ENCODE data around the gene FBXO46. TPM values are rescaled to one million over a fixed set of nuclear protein-coding genes. Genes with fewer than 3 reads are reported as not detected.
"Not testable (repeated sequence)": the region's sequence is repeated elsewhere in the genome, so short reads cannot be mapped to it uniquely, and the experiment has no call there.

The FBXO46 gene
- total RNA-seq, 2 experiments from 2014 or later, result 33.0 to 37.1 TPM

DNA sequence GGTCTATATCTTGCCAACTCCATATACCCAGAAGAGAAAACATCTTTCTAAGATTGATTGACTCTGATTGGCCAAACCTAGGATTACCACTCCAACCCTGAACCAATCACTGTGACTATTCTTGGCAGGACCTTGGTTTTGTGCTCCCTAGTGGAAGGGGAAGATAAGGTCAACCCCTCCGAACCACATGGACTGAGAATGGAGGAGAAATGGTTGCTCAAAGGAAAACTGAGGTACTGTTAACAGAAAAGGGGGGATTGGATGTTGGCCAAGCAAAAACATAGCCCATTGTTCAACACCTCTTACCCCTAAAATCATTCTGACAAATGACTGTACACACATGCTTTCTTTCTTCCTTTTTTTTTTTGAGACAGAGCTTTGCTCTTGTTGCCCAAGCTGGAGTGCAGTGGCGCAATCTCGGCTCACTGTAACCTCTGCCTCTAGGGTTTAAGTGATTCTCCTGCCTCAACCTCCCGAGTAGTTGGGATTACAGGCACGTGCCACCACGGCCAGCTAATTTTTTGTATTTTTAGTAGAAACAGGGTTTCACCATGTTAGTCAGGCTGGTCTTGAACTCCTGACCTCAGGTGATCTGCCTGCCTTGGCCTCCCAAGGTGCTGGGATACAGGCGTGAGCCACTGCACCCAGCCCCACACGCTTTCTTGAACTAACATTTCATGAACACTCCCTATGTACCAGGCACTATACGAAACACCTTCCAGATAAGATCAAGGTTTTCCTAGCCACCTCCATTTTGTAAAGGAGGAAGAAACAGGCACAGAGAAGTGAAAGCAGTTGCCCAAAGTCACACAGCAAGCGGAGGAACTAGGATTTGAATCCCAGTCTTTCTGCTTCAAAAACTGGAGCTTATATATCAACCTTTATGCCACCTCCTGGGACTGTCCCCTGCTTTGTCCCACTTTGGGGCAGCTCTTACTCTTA lies 9.1 kb upstream of the FBXO46 start:
- peaks cover 17% of the 10 kb centered on the region for H3K27me3 Mint-ChIP-seq
- H3K9me3 Mint-ChIP-seq (ENCODE audit: low read depth), result no peaks in the 10 kb centered on the region
- DNase-seq (no peak), ATAC-seq (no peak)
- no peaks in the 10 kb centered on the region for H3K36me3 Mint-ChIP-seq
- no peak overlapping the region for H3K27ac Mint-ChIP-seq
- CTCF ChIA-PET, result interaction anchor here (0.7 to 2.1 kb wide), 3 partner anchors 9 to 181 kb away, joined by 3 to 4 read pairs (median 3); no protein-coding TSS in a partner anchor
- H3K4me3 Mint-ChIP-seq, result no peak overlapping the region
- no peaks in the 10 kb centered on the region for H3K4me1 Mint-ChIP-seq

DNA sequence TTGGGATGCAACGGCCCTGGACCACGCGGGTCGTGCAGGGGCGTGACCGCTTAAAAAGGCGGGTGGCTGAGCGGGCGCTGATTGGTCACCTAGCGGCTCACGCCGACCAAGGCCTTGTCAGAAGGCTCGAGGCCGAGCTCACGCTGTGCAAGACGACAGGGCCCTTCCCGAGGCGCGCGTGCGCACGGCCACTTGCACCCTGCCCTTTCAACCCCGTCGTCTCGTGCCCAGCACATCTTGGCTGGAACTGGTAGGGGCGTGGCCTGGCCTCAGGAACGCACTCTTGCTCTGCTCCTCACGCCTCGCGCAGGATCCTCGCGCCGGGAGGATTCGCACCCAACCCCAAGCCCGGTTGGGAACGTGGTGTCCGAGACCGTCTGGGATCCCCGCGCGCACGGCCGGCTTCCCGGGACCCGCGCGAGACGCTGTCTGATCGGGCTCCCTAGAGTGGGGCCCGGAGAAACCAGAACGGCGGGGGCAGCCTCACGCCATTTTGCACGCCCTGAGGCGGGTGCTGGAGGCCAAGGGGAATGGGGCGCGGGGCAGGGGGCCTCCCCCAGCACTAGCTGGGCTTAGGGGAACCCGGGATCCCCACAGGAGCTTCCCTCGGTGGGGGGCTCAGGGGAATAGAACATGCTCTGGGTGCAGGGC lies 2.6 kb upstream of the FBXO46 start, which contains the start of gene MEIOSIN:
TSS of gene MEIOSIN (plus strand) at position 280 of the 651 bp plus-strand sequence. CDS start 1,938 bp downstream, outside the sequence.
- DNase-seq, result no peak
- Mint-ChIP-seq H3K9me3 (ENCODE audit: low read depth) (no peaks in the 10 kb centered on the region), H3K36me3 (no peaks in the 10 kb centered on the region), H3K4me3 (no peak within 1 kb of the TSS), H3K4me1 (peaks cover 16% of the 10 kb centered on the region), H3K27me3 (peaks cover 4% of the 10 kb centered on the region), H3K27ac (no peak within 1 kb of the TSS)
- ATAC-seq, result no peak
- CTCF ChIA-PET, result interaction anchor here (1.6 kb wide), 1 partner anchor 36 kb away, joined by 5 read pairs; the partner anchor contains the start of gene SIX5

DNA sequence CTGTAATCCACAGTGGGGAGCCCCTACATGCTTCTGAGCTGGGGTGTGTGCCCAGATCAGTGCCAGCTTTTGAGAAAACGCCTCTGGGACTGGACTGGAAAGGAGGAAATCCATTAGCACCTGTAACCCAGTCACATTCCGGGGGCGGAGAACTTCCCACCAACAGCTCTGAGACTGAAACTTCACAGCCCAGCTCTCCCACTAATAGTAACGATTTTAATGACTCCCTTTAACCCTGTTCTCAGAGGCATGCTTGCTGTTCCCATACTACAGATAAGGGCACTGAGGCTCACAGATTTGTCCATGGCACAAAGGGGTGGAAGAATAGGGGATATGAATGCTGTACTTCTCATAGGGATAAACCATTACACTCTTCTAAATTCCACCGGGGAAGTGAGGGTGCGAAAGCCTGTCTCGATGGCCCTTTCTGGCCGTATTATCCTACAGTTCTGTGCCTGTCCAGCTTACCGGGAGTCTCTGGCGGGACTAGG lies 851 bp downstream of the FBXO46 start:
- peaks cover 4% of the 10 kb centered on the region for H3K36me3 Mint-ChIP-seq
- no peaks in the 10 kb centered on the region for H3K9me3 Mint-ChIP-seq (ENCODE audit: low read depth)
- H3K27ac Mint-ChIP-seq, result peak overlapping the region; percentile 91
- DNase-seq, result no peak
- H3K27me3 Mint-ChIP-seq, result no peaks in the 10 kb centered on the region
- H3K4me3 Mint-ChIP-seq, result peak overlapping the region; percentile 96
- peaks cover 28% of the 10 kb centered on the region for H3K4me1 Mint-ChIP-seq
- CTCF ChIA-PET, result interaction anchor here (0.9 to 2.5 kb wide), 7 partner anchors 13 to 134 kb away, joined by 3 to 18 read pairs (median 5); partner anchors contain the start of gene QPCTL
- no peak for ATAC-seq

DNA sequence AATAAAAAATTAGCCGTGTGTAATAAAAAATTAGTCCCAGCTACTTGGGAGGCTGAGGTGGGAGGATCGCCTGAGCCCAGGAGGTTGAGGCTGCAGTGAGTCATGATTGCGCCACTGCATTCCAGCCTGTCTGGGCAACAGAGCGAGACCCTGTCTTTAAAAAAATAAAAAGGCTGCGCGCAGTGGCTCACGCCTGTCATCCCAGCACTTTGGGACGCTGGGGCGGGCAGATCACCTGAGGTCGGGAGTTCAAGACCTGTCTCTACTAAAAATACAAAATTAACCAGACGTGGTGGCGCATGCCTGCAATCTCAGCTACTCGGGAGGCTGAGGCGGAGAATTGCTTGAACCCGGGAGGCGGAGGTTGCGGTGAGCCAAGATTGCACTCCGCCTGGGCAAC lies 2.0 kb downstream of the FBXO46 start:
- H3K36me3 Mint-ChIP-seq; ATAC-seq; H3K9me3 Mint-ChIP-seq (ENCODE audit: low read depth); DNase-seq; H3K4me3 Mint-ChIP-seq; H3K27me3 Mint-ChIP-seq; H3K27ac Mint-ChIP-seq: not testable (repeated sequence)
- CTCF ChIA-PET, result interaction anchor here (1.6 kb wide), 1 partner anchor 11 kb away, joined by 4 read pairs; no protein-coding TSS in a partner anchor
- peaks cover 34% of the 10 kb centered on the region for H3K4me1 Mint-ChIP-seq

DNA sequence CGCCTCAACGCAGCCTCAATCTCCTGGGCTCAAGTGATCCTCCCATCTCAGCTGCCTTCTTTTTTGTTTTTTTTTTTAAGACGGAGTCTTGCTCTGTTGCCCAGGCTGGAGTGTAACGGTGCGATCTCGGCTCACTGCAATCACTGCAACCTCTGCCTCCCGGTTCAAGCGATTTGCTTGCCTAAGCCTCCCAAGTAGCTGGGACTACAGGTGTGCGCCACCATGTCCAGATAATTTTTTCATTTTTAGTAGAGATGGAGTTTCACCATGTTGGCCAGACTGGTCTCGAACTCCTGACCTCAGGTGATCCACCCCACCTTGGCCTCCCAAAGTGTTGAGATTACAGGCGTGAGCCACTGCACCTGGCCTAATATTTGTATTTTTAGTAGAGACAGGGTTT lies 10.6 kb downstream of the FBXO46 start:
- H3K9me3 Mint-ChIP-seq (ENCODE audit: low read depth); ATAC-seq; DNase-seq; H3K4me3 Mint-ChIP-seq; H3K27ac Mint-ChIP-seq; H3K27me3 Mint-ChIP-seq: not testable (repeated sequence)
- peaks cover 35% of the 10 kb centered on the region for H3K36me3 Mint-ChIP-seq
- CTCF ChIA-PET, result interaction anchor here (0.9 to 2.8 kb wide), 2 partner anchors 26 to 50 kb away, joined by 3 to 8 read pairs; partner anchors contain the start of gene SIX5
- H3K4me1 Mint-ChIP-seq, result peaks cover 37% of the 10 kb centered on the region

DNA sequence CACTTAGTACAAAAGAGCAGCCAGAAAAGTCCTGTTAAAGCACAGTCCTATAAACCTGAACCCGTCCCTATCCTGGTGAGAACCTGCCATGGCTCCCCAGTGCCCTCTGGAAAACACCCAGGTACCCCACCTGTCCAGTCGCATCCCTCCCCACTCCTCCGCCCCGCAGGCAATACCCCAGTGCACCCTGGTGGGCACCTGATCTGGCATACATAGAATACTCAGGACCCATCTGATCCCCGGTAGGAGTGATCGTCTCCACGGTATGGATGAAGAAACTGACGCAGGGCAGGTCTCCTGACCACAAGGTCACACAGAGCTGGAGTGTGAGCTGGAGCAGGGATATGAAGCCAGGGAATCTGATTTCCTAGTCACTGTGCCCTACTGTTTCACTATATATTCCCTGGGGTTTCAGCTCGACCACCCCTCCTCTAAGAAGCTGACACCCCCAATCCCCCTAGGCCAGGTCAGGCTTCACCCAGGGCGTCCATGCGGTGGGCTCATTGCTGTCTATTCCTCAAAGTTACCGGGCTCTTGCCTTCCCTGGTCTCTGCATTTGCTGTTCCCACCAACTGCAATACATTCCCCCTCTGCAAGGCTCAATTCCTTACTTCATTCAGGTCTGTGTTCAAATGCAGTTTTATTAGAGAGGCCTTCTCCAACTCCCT lies 12.6 kb downstream of the FBXO46 start:
- H3K4me1 Mint-ChIP-seq, result peaks cover 37% of the 10 kb centered on the region
- H3K9me3 Mint-ChIP-seq (ENCODE audit: low read depth), result no peaks in the 10 kb centered on the region
- DNase-seq (no peak), ATAC-seq (no peak)
- H3K4me3 Mint-ChIP-seq, result peak overlapping the region; percentile 91
- peaks cover 30% of the 10 kb centered on the region for H3K36me3 Mint-ChIP-seq
- no peaks in the 10 kb centered on the region for H3K27me3 Mint-ChIP-seq
- peak overlapping the region; percentile 85 for H3K27ac Mint-ChIP-seq
- CTCF ChIA-PET, result interaction anchor here (1.0 to 4.4 kb wide), 9 partner anchors 10 to 279 kb away, joined by 4 to 55 read pairs (median 8); partner anchors contain the start of genes FBXO46, QPCTL, SIX5 and SNRPD2

DNA sequence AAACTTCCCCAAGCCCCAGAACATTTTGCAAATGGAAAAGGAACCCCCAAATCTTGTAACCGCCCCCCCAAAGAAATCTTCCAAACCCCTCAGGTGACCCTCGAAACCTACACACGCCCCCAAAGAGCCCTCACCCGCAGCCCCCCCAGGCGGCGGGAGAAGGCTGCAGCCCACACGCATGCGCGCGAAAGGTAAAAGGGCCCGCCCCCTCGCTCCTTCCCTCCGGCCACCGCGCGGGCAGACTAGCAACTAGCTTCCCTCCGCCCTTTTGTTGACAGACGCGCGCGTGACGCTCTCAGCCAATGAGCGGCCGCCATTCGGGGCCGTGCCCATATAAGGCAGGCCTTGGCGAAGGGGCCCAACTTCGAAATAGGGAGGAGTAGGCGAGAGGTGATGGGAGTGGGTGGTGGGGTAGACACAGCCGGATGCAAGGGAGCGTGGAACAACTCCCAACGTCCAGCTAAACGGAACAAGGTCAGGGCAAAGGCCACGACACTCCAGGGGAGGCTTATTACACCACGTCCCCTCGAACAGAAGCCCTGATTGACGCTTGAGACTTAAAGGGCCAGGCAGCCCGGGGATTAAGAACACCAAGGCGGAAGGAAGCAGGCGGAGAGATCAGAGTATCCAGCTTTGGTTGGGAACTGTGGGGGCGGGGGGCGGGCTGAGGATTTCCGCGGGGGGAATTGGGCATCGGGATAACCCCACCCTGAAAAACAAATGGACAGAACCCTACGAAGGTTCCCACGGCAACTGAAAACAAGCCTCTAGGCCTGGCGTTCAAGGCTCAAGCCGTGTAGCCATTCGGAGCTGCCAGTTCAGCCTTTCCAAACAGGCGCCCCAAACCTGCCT lies 13.3 kb downstream of the FBXO46 start:
- CTCF ChIA-PET, result interaction anchor here (0.8 to 4.4 kb wide), 21 partner anchors 8 to 278 kb away, joined by 3 to 55 read pairs (median 4); partner anchors contain the start of genes FBXO46, IRF2BP1, QPCTL and SIX5
- peaks cover 37% of the 10 kb centered on the region for H3K4me1 Mint-ChIP-seq

DNA sequence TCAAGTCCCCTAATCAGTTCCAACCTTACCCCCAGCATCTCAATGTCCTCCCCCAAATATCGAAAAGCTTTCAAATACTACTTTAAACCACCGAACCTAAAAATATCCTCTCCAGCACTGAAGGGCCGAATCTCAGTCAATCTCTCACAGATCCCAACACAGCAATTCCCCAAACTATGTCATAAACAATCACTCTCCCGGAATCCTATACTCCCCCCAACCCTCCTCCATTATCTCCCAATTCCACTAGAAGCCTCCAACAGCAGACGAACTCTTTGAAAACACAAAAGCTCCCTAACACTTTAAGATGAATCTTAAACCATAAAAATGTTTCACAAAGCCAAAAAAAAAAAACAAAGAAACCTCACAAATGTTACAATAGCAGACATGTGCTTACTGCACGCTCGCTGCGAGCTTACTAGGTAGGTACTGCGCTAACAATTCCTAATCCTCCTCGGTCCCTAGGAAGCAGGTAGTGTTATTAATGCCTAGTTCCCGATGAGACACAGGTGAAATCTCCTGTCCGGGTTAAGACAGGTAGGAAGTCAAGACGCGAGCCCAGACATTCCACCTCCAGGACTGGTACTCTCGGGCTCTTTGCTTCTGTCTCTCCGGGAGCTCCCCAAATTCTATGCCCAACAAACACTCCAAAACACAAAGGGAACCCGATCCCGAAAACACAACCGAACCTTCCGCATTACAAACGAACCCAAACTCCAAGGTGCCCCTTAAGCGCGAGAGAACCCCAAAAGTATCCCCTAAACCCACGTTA lies 14.2 kb downstream of the FBXO46 start:
- Mint-ChIP-seq H3K27me3 (no peaks in the 10 kb centered on the region), H3K4me3 (peak overlapping the region; percentile 91), H3K36me3 (peaks cover 29% of the 10 kb centered on the region), H3K9me3 (ENCODE audit: low read depth) (no peaks in the 10 kb centered on the region), H3K27ac (peak overlapping the region; percentile 85), H3K4me1 (peaks cover 37% of the 10 kb centered on the region)
- ATAC-seq, result no peak
- no peak for DNase-seq
- CTCF ChIA-PET, result interaction anchor here (0.6 to 4.4 kb wide), 21 partner anchors 8 to 1026 kb away, joined by 3 to 55 read pairs (median 4); partner anchors contain the start of genes FBXO46, IRF2BP1, QPCTL and SIX5

More for the DNA sequence above, 13.3 kb downstream of the FBXO46 start:
- H3K27ac Mint-ChIP-seq, result peak overlapping the region; percentile 85
- peak overlapping the region; percentile 91 for H3K4me3 Mint-ChIP-seq
- H3K9me3 Mint-ChIP-seq (ENCODE audit: low read depth), result no peaks in the 10 kb centered on the region
- ATAC-seq (peak; percentile 98), DNase-seq (peak; percentile 99)
- peaks cover 30% of the 10 kb centered on the region for H3K36me3 Mint-ChIP-seq
- H3K27me3 Mint-ChIP-seq, result no peaks in the 10 kb centered on the region

DNA sequence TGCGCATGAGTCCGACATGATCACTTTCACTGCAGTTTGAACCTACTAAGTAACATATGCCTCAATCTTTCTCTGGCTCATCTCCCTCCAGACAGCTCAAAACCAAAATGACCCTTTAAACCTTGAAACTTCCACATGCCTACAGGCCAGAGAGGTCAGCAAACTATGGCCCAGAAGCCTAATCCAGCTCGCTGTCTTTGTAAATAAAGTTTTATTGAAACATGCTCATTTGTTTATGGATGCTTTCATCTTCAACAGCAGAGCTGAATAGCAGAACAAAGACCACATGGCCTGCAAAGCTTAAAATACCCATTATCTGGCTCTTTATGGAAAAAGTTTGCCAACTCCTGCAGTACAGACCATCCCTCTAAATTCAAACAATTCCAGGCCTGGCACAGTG lies 15.6 kb downstream of the FBXO46 start:
- Mint-ChIP-seq H3K36me3 (peaks cover 18% of the 10 kb centered on the region), H3K27me3 (no peaks in the 10 kb centered on the region), H3K27ac (no peak overlapping the region), H3K4me1 (peaks cover 37% of the 10 kb centered on the region), H3K9me3 (ENCODE audit: low read depth) (no peaks in the 10 kb centered on the region), H3K4me3 (no peak overlapping the region)
- CTCF ChIA-PET, result interaction anchor here (0.7 to 4.4 kb wide), 3 partner anchors 16 to 102 kb away, joined by 4 to 55 read pairs (median 4); partner anchors contain the start of genes FBXO46, QPCTL and SNRPD2
- DNase-seq (no peak), ATAC-seq (no peak)

DNA sequence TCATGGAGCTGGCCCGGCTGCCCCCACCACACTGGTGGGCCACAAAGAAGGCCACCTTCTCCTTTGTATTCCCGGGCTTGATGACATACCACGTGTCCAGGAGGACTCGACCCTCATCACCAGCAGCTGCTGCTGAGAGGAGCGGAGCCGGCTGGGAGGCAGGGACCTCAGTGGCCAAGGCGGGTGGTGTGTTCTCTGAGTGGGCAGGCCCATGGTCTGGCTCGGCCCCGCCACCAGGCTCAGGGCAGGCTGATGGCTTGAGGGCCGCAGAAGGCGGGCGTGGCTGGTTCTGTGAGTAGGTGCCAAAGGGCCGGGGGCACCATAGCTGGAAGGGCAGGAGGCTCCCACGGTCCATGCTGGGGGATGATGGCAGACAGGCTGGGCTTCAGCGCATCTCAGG lies 17.6 kb downstream of the FBXO46 start:
- CTCF ChIA-PET, result interaction anchor here (1.7 to 2.0 kb wide), 2 partner anchors 19 to 21 kb away, joined by 6 to 7 read pairs; partner anchors contain the start of gene QPCTL
- ATAC-seq (no peak), DNase-seq (no peak)
- Mint-ChIP-seq H3K9me3 (ENCODE audit: low read depth) (no peaks in the 10 kb centered on the region), H3K4me3 (no peak overlapping the region), H3K4me1 (peaks cover 28% of the 10 kb centered on the region), H3K27ac (no peak overlapping the region), H3K36me3 (peaks cover 11% of the 10 kb centered on the region), H3K27me3 (no peaks in the 10 kb centered on the region)

DNA sequence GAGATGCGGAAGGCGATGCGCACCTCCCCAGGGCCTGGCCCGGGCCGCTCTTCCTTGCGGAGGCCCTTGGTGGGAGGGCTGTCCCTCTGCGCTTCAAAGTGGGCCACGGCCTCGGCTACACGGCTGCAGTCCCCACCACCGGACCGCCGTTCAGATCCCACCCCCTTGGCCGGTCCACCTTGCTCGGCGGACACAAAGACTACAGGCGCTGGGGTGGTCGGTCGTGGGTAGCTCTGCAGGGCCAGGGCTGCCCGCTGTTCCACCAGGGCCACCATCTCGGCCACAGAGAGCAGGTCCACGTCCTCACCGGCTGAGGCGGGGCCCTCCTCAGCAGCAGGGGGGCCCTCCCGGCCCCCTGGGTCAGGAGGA lies 18.0 kb downstream of the FBXO46 start:
- H3K4me1 Mint-ChIP-seq, result peaks cover 24% of the 10 kb centered on the region
- CTCF ChIA-PET, result interaction anchor here (2.0 kb wide), 1 partner anchor 19 kb away, joined by 7 read pairs; no protein-coding TSS in a partner anchor
- H3K27ac Mint-ChIP-seq, result no peak overlapping the region
- no peaks in the 10 kb centered on the region for H3K9me3 Mint-ChIP-seq (ENCODE audit: low read depth)
- peaks cover 11% of the 10 kb centered on the region for H3K36me3 Mint-ChIP-seq
- ATAC-seq (no peak), DNase-seq (no peak)
- H3K4me3 Mint-ChIP-seq, result no peak overlapping the region
- no peaks in the 10 kb centered on the region for H3K27me3 Mint-ChIP-seq
